B cell (primary cell): ENCODE measurements around the gene PPP2R2B. TPM values are rescaled to one million over a fixed set of nuclear protein-coding genes. Genes with fewer than 3 reads are reported as not detected.
A peak's percentile ranks its signal among the peaks of the same experiment; 100 is the strongest.

Experiments used
- ATAC-seq: fragments of 200-7000 bp; cut with Tn5 transposase; one replicate; pipeline ENCODE4 v1.10.0; 2021; ENCODE audit warnings: low read depth, mild to moderate bottlenecking, moderate number of reproducible peaks, moderate library complexity
- CTCF ChIA-PET: fragments of 350-600 bp; sonication (Branson Sonifier 250); formaldehyde crosslinking; loops from one replicate; lab custom pipeline; 2021; ENCODE audit warnings: antibody characterized with exemption, inconsistent platforms; lab: Charles Lee
- POLR2A ChIA-PET: fragments of 350-600 bp; sonication (Branson Sonifier 250); formaldehyde crosslinking; loops from one replicate; lab custom pipeline; 2021; ENCODE audit warnings: antibody characterized with exemption; lab: Charles Lee
- DNase-seq: peaks from one replicate; pipeline ENCODE4 v3.0.0; 2013
- H2AFZ ChIP-seq: 2 replicates; pipeline ENCODE4 v1.6.1; 2012; ENCODE audit warnings: mild to moderate bottlenecking, low read depth, low read length; ENCODE audit not compliant: insufficient read depth, poor library complexity, severe bottlenecking
- H3K27ac ChIP-seq, 2 donors: 1 replicate in 1 of 2; 2 replicates in 1 of 2; pipeline ENCODE4 v1.5.1; 2012 to 2013; ENCODE audit warnings: low read length in 2 of 2, mild to moderate bottlenecking in 2 of 2, moderate library complexity in 1 of 2
- H3K27me3 ChIP-seq, 4 experiments: fragments of 200-600 bp in 1 of 4; sonication (generic) in 1 of 4; replicated peaks in 1 of 4; 1 replicate in 2 of 4; 2 replicates in 2 of 4; pipeline versions ENCODE4 v1.6.1 to v1.7.0; 2013 to 2016; ENCODE audit warnings: low read length in 3 of 4, mild to moderate bottlenecking in 2 of 4, mixed read lengths in 1 of 4, moderate library complexity in 1 of 4; ENCODE audit not compliant: insufficient read depth in 4 of 4, control insufficient read depth in 3 of 4; ENCODE audit errors: control extremely low read depth in 1 of 4
- H3K36me3 ChIP-seq, 2 experiments: replicated peaks in 1 of 2; 1 replicate in 1 of 2; 2 replicates in 1 of 2; pipeline versions ENCODE4 v1.6.1 to v1.7.1; 2013; ENCODE audit warnings: low read length in 1 of 2; ENCODE audit not compliant: insufficient read depth in 2 of 2, control insufficient read depth in 1 of 2; ENCODE audit errors: control extremely low read depth in 1 of 2, extremely low read depth in 1 of 2
- H3K4me1 ChIP-seq, 2 donors: fragments of 200-600 bp in 1 of 2; sonication (generic) in 1 of 2; 1 replicate in 1 of 2; 2 replicates in 1 of 2; pipeline versions ENCODE4 v1.5.1 to v1.6.1; 2013 to 2017; ENCODE audit warnings: low read length in 2 of 2; ENCODE audit not compliant: control insufficient read depth in 2 of 2, insufficient read depth in 2 of 2
- H3K4me2 ChIP-seq: replicated peaks from 2 replicates; pipeline ENCODE3; 2012; ENCODE audit warnings: mild to moderate bottlenecking, low read depth, low read length; ENCODE audit not compliant: poor library complexity, severe bottlenecking
- H3K4me3 ChIP-seq, 5 experiments: fragments of 200-600 bp in 1 of 5; sonication (generic) in 1 of 5; 1 replicate in 3 of 5; 2 replicates in 2 of 5; pipeline versions ENCODE4 v1.5.1 to v1.7.0; 2011 to 2016; ENCODE audit warnings: low read length in 4 of 5, mild to moderate bottlenecking in 4 of 5, low read depth in 2 of 5, control low read depth in 1 of 5, moderate library complexity in 1 of 5; ENCODE audit not compliant: insufficient read depth in 1 of 5; ENCODE audit errors: control extremely low read depth in 1 of 5, extremely low read depth in 1 of 5
- H3K79me2 ChIP-seq: fragments of 200-600 bp; sonication (generic); one replicate; pipeline ENCODE4 v1.6.0; 2016; ENCODE audit warnings: low read length; ENCODE audit not compliant: control insufficient read depth, insufficient read depth
- H3K9ac ChIP-seq: fragments of 200-600 bp; sonication (generic); 2 replicates; pipeline ENCODE4 v1.6.1; 2017; ENCODE audit warnings: mild to moderate bottlenecking, low read length, moderate library complexity
- H3K9me3 ChIP-seq, 3 donors: one replicate each; pipeline versions ENCODE4 v1.6.1 to v1.7.1; 2013; ENCODE audit warnings: low read length in 2 of 3; ENCODE audit not compliant: control insufficient read depth in 2 of 3, insufficient read depth in 1 of 3; ENCODE audit errors: control extremely low read depth in 1 of 3
- H4K20me1 ChIP-seq: 2 replicates; pipeline ENCODE4 v1.6.0; 2012; ENCODE audit warnings: mild to moderate bottlenecking, low read length; ENCODE audit not compliant: insufficient read depth, control insufficient read depth, poor library complexity, severe bottlenecking
- H3K27ac Mint-ChIP-seq: one replicate; pipeline ENCODE4 v1.8.0; 2021; ENCODE audit warnings: mixed read lengths
- H3K27me3 Mint-ChIP-seq: one replicate; pipeline ENCODE4 v1.8.0; 2021; ENCODE audit warnings: mixed read lengths
- H3K4me1 Mint-ChIP-seq: one replicate; pipeline ENCODE4 v1.8.0; 2021; ENCODE audit warnings: mixed read lengths
- H3K4me3 Mint-ChIP-seq: one replicate; pipeline ENCODE4 v1.8.0; 2021; ENCODE audit warnings: mixed read lengths
- H3K9me3 Mint-ChIP-seq: one replicate; pipeline ENCODE4 v1.8.0; 2022; ENCODE audit warnings: mixed read lengths; ENCODE audit not compliant: insufficient read depth
- EZH2 ChIP-seq: IDR thresholded peaks from 2 replicates; pipeline ENCODE4 v1.6.1; 2012; ENCODE audit warnings: borderline replicate concordance, low read depth, mild to moderate bottlenecking, moderate library complexity, low read length; ENCODE audit not compliant: insufficient read depth, poor library complexity, severe bottlenecking
- WGBS: methylation state at CpG from one replicate; pipeline ENCODE4 v1.1.5; 2013; ENCODE audit warnings: missing lambda C conversion rate; ENCODE audit not compliant: insufficient coverage; 5-methylcytosine and 5-hydroxymethylcytosine counted together
- intact Hi-C: fragments of 100-400 bp; cut with micrococcal nuclease; formaldehyde crosslinking; loops from one replicate; pipeline ENCODE4 v1.10.0; 2022
- polyA plus RNA-seq: library from polyadenylated mRNA; depleted of rRNA; stranded (reverse); fragments of >200 nt; gene quantifications from 2 replicates; pipeline ENCODE4 v1.2.3, GENCODE V29; 2012
- total RNA-seq, 2 donors: library from RNA; stranded (reverse); fragments of 120-200 nt in 1 of 2; gene quantifications; 1 replicate in 1 of 2; 2 replicates in 1 of 2; pipeline versions ENCODE4 v1.2.3 to v1.2.4, GENCODE V29; 2013 to 2022
- TF ChIP-seq, protein P1 (sequence below): fragments of 200-600 bp; IDR thresholded peaks from one replicate; pipeline ENCODE4 v1.8.0; 2022; ENCODE audit warnings: antibody characterized with exemption, mild to moderate bottlenecking

PPP2R2B gene
- total and polyA plus RNA-seq, 2 donors (not counting 1 experiment from before 2014, with no cell fraction given): 0.03 TPM; not detected in 1

DNA sequence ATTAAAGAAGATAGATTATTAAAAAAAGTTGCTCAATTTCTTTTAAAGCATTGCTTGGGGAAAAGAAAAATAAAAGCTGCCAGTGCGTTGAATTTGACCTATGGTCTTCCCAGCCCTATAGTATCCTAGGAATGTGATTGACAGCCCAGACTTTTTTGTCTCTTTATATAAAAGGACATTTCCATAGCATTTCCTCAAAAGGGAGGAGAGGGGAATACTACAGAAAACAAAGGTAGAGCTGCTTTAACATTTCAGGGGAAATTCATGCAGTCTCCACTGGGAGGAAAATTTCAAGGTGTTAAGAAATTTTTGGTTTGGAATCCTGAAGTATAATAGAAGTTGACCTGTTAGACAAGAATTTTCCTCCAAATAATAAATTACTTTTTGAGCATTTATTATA, 344.7 kb downstream of the PPP2R2B start:
- CTCF ChIA-PET: interaction anchor here (0.7 to 5.6 kb wide), 7 partner anchors 8 to 655 kb away, joined by 3 to 41 read pairs (median 4); no protein-coding TSS in a partner anchor
- no peaks in the 10 kb centered on the region for H3K4me1 ChIP-seq
- no peak overlapping the region for H3K4me2 ChIP-seq

DNA sequence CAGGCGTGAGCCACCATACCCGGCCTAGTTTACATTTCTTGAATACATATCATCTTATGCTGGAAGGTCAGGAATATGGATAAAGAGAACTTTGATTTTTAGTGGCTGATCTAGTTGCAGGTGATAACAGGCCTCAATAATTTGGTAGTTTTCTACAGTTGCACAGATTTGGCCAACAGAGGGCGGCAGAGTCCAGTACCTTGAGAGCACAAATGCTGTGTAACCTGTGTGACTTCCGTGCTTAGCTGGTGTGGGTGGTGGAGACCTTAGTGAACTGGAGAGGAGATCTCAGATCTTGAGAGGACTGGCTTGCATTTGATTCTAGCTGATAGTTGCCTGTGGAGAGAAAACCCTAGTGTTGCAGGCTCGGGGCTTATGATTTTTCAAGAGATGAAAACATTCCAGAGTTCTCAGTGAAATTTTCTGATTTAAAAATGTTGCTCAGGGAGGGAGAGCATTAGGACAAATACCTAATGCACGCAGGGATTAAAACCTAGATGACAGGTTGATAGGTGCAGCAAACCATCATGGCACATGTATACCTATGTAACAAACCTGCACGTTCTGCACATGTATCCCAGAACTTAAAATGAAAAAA, 345.2 kb downstream of the PPP2R2B start:
- H2AFZ ChIP-seq: peak overlapping the region; percentile 64
- TF ChIP-seq EZH2: no peak
- TF ChIP-seq, protein P1, sequence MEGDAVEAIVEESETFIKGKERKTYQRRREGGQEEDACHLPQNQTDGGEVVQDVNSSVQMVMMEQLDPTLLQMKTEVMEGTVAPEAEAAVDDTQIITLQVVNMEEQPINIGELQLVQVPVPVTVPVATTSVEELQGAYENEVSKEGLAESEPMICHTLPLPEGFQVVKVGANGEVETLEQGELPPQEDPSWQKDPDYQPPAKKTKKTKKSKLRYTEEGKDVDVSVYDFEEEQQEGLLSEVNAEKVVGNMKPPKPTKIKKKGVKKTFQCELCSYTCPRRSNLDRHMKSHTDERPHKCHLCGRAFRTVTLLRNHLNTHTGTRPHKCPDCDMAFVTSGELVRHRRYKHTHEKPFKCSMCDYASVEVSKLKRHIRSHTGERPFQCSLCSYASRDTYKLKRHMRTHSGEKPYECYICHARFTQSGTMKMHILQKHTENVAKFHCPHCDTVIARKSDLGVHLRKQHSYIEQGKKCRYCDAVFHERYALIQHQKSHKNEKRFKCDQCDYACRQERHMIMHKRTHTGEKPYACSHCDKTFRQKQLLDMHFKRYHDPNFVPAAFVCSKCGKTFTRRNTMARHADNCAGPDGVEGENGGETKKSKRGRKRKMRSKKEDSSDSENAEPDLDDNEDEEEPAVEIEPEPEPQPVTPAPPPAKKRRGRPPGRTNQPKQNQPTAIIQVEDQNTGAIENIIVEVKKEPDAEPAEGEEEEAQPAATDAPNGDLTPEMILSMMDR: peak; percentile 82
- peaks cover 4% of the 10 kb centered on the region for H3K4me1 Mint-ChIP-seq
- no peaks in the 10 kb centered on the region for H3K27me3 ChIP-seq
- no peaks in the 10 kb centered on the region for H3K79me2 ChIP-seq
- H3K36me3 ChIP-seq: no peaks in the 10 kb centered on the region
- ATAC-seq: peak; percentile 61
- CTCF ChIA-PET: interaction anchor here (0.7 to 5.6 kb wide), 7 partner anchors 9 to 655 kb away, joined by 3 to 41 read pairs (median 4); no protein-coding TSS in a partner anchor
- no peak overlapping the region for H3K9ac ChIP-seq
- H3K4me1 ChIP-seq: no peaks in the 10 kb centered on the region
- no peaks in the 10 kb centered on the region for H4K20me1 ChIP-seq
- no peak overlapping the region for H3K4me2 ChIP-seq
- no peak overlapping the region for H3K27ac ChIP-seq
- H3K4me3 ChIP-seq: no peak overlapping the region
- H3K9me3 ChIP-seq: no peaks in the 10 kb centered on the region
- H3K27me3 Mint-ChIP-seq: peaks cover 5% of the 10 kb centered on the region
- H3K4me3 Mint-ChIP-seq: no peak overlapping the region
- 0% methylated on average over 3 of the region's 7 CpGs for WGBS
- peak; percentile 64 for DNase-seq
- POLR2A ChIA-PET: no interaction called here
- H3K9me3 Mint-ChIP-seq: no peaks in the 10 kb centered on the region
- no peak overlapping the region for H3K27ac Mint-ChIP-seq
- intact Hi-C loops: loop anchor here (5.0 to 10.0 kb wide), 2 partner anchors 654 to 1291 kb away; no protein-coding TSS in a partner anchor

More for the DNA sequence above, 344.7 kb downstream of the PPP2R2B start:
- POLR2A ChIA-PET: no interaction called here
- H3K4me3 Mint-ChIP-seq: no peak overlapping the region
- H3K27me3 ChIP-seq: no peaks in the 10 kb centered on the region
- H3K79me2 ChIP-seq: no peaks in the 10 kb centered on the region
- H3K27ac Mint-ChIP-seq: no peak overlapping the region
- H3K4me1 Mint-ChIP-seq: peaks cover 4% of the 10 kb centered on the region
- WGBS: no CpG with 5 or more reads among the region's 1 CpG
- H3K27ac ChIP-seq: no peak overlapping the region
- ATAC-seq (no peak), DNase-seq (no peak)
- H3K9me3 ChIP-seq: no peaks in the 10 kb centered on the region
- H3K4me3 ChIP-seq: no peak overlapping the region
- H4K20me1 ChIP-seq: no peaks in the 10 kb centered on the region
- no peak overlapping the region for H3K9ac ChIP-seq
- intact Hi-C loops: loop anchor here (5.0 to 10.0 kb wide), 2 partner anchors 653 to 1291 kb away; no protein-coding TSS in a partner anchor
- H3K36me3 ChIP-seq: no peaks in the 10 kb centered on the region
- H3K9me3 Mint-ChIP-seq: no peaks in the 10 kb centered on the region
- TF ChIP-seq EZH2: no peak
- TF ChIP-seq, protein P1: no peak
- no peak overlapping the region for H2AFZ ChIP-seq
- peaks cover 4% of the 10 kb centered on the region for H3K27me3 Mint-ChIP-seq
